Hepatocyte (in vitro differentiated cells): ENCODE results near the gene DNAJB13. TPM values are rescaled to one million over a fixed set of nuclear protein-coding genes. Genes with fewer than 3 reads are reported as not detected.

Source experiments
- DNase-seq: peaks from one replicate; pipeline ENCODE4 v3.0.0-alpha.2; 2016; ENCODE audit warnings: low spot score
- H2AFZ ChIP-seq: fragments of 200-600 bp; sonication (generic); 2 replicates; pipeline ENCODE4 v1.6.0; 2016; ENCODE audit warnings: antibody characterized with exemption, mild to moderate bottlenecking
- H3K27ac ChIP-seq: fragments of 200-600 bp; sonication (generic); 2 replicates; pipeline ENCODE4 v1.5.1; 2016; ENCODE audit warnings: mild to moderate bottlenecking
- H3K27me3 ChIP-seq: fragments of 200-600 bp; sonication (generic); 2 replicates; pipeline ENCODE4 v1.6.1; 2016
- H3K36me3 ChIP-seq: fragments of 200-600 bp; sonication (generic); replicated peaks from 2 replicates; pipeline ENCODE4 v1.5.1; 2016; ENCODE audit warnings: low read depth; ENCODE audit not compliant: insufficient read depth
- H3K4me1 ChIP-seq: fragments of 200-600 bp; sonication (generic); 2 replicates; pipeline ENCODE4 v1.5.1; 2016; ENCODE audit warnings: mild to moderate bottlenecking, moderate library complexity; ENCODE audit not compliant: insufficient read depth
- H3K4me2 ChIP-seq: fragments of 200-600 bp; sonication (generic); 2 replicates; pipeline ENCODE4 v1.6.0; 2016
- H3K4me3 ChIP-seq: fragments of 200-600 bp; sonication (generic); 2 replicates; pipeline ENCODE4 v1.5.1; 2016; ENCODE audit warnings: mild to moderate bottlenecking
- H3K79me2 ChIP-seq: fragments of 200-600 bp; sonication (generic); 2 replicates; pipeline ENCODE4 v1.6.0; 2017; ENCODE audit warnings: mild to moderate bottlenecking
- H3K9me2 ChIP-seq: fragments of 200-600 bp; sonication (generic); replicated peaks from 2 replicates; pipeline ENCODE4 v1.6.0; 2017; ENCODE audit warnings: mild to moderate bottlenecking; ENCODE audit not compliant: insufficient read depth
- H3K9me3 ChIP-seq: fragments of 200-600 bp; sonication (generic); 2 replicates; pipeline ENCODE4 v1.5.1; 2016; ENCODE audit warnings: low read depth, mild to moderate bottlenecking
- H4K20me1 ChIP-seq: fragments of 200-600 bp; sonication (generic); 2 replicates; pipeline ENCODE4 v1.6.0; 2016; ENCODE audit warnings: mild to moderate bottlenecking; ENCODE audit not compliant: insufficient read depth, poor library complexity, severe bottlenecking
- CTCF ChIP-seq: fragments of 200-600 bp; sonication (generic); IDR thresholded peaks from 2 replicates; pipeline ENCODE4 v1.5.1; 2016; ENCODE audit warnings: antibody characterized with exemption, mild to moderate bottlenecking; ENCODE audit not compliant: poor library complexity
- EZH2 ChIP-seq: fragments of 200-600 bp; sonication (generic); IDR thresholded peaks from 2 replicates; pipeline ENCODE4 v1.6.1; 2016; ENCODE audit warnings: antibody characterized with exemption, mild to moderate bottlenecking, borderline replicate concordance
- EZH2phosphoT487 ChIP-seq: fragments of 200-600 bp; sonication (generic); IDR thresholded peaks from one replicate; pipeline ENCODE4 v1.6.1; 2018; ENCODE audit warnings: antibody characterized with exemption, mild to moderate bottlenecking, low read depth, moderate library complexity; ENCODE audit not compliant: unreplicated experiment, severe bottlenecking
- WGBS: methylation state at CpG from one replicate; pipeline ENCODE4 v1.1.6; 2016; ENCODE audit warnings: low lambda C conversion rate; ENCODE audit errors: missing lambda C conversion rate; 5-methylcytosine and 5-hydroxymethylcytosine counted together
- polyA plus RNA-seq: library from polyadenylated mRNA; unstranded; fragments of >200 nt; fragmentation: Nextera tagmentation; extraction: Ambion mirVana; gene quantifications from 2 replicates; pipeline ENCODE4 v1.2.1, GENCODE V29; 2016
- total RNA-seq: library from RNA; depleted of rRNA; stranded (reverse); fragments of >200 nt; gene quantifications from 2 replicates; pipeline ENCODE4 v1.2.3, GENCODE V29; 2014

The DNAJB13 gene
- total and polyA plus RNA-seq, 2 experiments from 2014 or later, result 0.70 TPM; not detected in 1

- TF ChIP-seq EZH2phosphoT487, result no peak
- no peaks in the 10 kb centered on the region for H3K36me3 ChIP-seq
- no peaks in the 10 kb centered on the region for H3K4me1 ChIP-seq
- H3K79me2 ChIP-seq, result no peaks in the 10 kb centered on the region
- no peak overlapping the region for H3K4me3 ChIP-seq
- H2AFZ ChIP-seq, result no peak overlapping the region
- no peak for DNase-seq
- no peak overlapping the region for H3K27ac ChIP-seq
- H3K9me3 ChIP-seq, result no peaks in the 10 kb centered on the region
- H3K9me2 ChIP-seq, result no peaks in the 10 kb centered on the region
- no peaks in the 10 kb centered on the region for H4K20me1 ChIP-seq
- 83% methylated on average over 15 of the region's 15 CpGs for WGBS
- no peak overlapping the region for H3K4me2 ChIP-seq
- no peaks in the 10 kb centered on the region for H3K27me3 ChIP-seq
These were observed 17.6 kb downstream of the DNAJB13 start for GRCh38 chr11:73968356-73968966.

DNA sequence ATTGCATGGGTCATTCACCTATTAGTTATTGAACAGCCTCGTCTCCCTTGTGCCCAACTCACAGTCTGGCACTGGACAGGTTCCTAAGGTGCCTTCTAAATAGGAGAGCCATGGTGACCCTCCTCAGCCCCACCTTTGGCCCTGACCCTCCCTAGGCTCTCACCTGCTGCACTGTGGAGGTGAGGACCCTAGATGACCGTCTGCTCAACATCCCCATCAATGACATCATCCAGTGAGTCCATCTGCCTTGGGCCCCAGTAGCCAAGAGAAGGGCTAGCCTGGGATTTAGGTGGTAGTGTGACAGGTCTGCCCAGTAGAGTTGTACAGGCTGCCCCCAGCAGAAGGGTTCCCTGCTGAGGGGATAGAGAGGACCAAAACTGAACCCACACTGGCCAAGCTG is 18.3 kb downstream of the DNAJB13 start:
- TF ChIP-seq CTCF, result no peak
- TF ChIP-seq EZH2phosphoT487, result no peak
- TF ChIP-seq EZH2, result no peak
- WGBS, result 88% methylated on average over 2 of the region's 2 CpGs
- Histone ChIP-seq H2AFZ (no peak overlapping the region), H3K9me3 (no peaks in the 10 kb centered on the region), H3K36me3 (no peaks in the 10 kb centered on the region), H3K27ac (no peak overlapping the region), H3K4me1 (no peaks in the 10 kb centered on the region), H3K4me3 (no peak overlapping the region), H3K9me2 (no peaks in the 10 kb centered on the region), H3K79me2 (no peaks in the 10 kb centered on the region), H3K27me3 (no peaks in the 10 kb centered on the region), H3K4me2 (no peak overlapping the region), H4K20me1 (no peaks in the 10 kb centered on the region)
- no peak for DNase-seq

DNA sequence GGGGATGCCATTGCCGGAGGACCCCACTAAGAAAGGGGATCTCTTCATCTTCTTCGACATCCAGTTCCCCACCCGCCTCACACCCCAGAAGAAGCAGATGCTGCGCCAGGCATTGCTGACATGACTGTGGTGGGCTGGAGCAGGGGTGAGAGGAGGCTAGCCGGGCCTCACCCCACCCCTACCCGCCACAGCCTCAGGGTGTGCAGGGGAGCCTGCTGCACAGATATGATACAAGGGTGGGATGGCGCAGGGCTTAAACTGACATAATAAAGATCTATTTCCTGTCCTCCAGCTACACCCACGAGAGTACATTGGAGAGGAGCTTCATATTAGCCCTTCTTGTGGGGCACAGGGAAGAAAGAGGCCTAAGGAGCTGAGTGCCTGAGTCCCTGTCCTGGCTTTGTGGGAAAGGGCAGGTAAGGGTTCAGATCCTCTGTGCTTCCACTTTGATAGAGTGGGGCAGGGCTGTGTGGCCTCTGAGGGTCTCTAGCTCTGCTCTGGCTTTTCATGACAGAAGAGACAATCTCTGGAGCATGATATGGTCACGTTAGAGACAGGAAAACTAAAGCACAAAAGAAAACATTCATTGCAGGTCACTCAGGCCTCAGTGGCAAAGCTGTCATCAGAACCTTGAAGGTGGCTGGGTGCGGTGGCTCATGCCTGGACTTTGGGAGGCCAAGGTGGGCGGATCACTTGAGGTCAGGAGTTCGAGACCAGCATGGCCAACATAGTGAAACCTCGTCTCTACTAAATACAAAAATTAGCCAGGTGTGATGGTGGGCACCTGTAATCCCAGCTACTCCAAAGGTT is 19.4 kb downstream of the DNAJB13 start:
- TF ChIP-seq EZH2 (no peak), CTCF (no peak), EZH2phosphoT487 (no peak)
- no peaks in the 10 kb centered on the region for H3K36me3 ChIP-seq
- H2AFZ ChIP-seq, result no peak overlapping the region
- H3K4me2 ChIP-seq, result no peak overlapping the region
- no peak overlapping the region for H3K4me3 ChIP-seq
- no peaks in the 10 kb centered on the region for H3K27me3 ChIP-seq
- DNase-seq, result no peak
- no peaks in the 10 kb centered on the region for H3K9me3 ChIP-seq
- H3K9me2 ChIP-seq, result no peaks in the 10 kb centered on the region
- no peaks in the 10 kb centered on the region for H3K79me2 ChIP-seq
- H3K4me1 ChIP-seq, result no peaks in the 10 kb centered on the region
- 81% methylated on average over 13 of the region's 13 CpGs for WGBS
- H4K20me1 ChIP-seq, result no peaks in the 10 kb centered on the region
- no peak overlapping the region for H3K27ac ChIP-seq

DNA sequence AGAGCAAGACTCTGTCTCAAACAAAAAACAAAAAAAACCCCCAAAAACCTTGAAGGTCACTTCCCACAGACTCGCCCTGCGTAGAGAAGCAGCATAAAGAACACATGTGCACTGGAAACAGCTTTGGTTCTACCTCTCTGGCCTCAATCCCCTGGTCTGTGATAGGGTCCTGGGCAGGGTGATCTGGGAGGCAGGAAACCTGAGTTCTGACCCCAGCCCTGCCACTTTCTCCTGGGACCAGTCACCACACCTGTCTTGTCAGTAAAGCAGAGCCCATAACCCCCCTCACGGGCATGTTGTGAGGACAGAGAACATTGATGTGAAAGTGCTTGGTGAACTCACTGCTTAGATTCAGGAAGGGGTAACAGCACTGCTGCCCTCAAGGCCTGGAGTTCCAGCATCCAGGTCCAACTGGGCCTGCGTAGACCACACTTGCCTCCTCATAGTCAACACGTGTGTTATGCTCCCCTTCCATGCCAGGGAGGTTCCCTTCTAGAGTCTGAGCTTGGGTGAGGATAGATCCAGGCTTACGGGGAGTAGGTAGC is 20.4 kb downstream of the DNAJB13 start:
- no peak for TF ChIP-seq EZH2
- no peak for TF ChIP-seq EZH2phosphoT487
- no peak for TF ChIP-seq CTCF
- H3K9me2 ChIP-seq, result no peaks in the 10 kb centered on the region
- H3K4me2 ChIP-seq, result no peak overlapping the region
- H3K4me1 ChIP-seq, result no peaks in the 10 kb centered on the region
- 74% methylated on average over 6 of the region's 6 CpGs for whole genome bisulfite sequencing
- no peak for DNase-seq
- H3K4me3 ChIP-seq, result no peak overlapping the region
- no peaks in the 10 kb centered on the region for H3K79me2 ChIP-seq
- no peaks in the 10 kb centered on the region for H3K9me3 ChIP-seq
- no peak overlapping the region for H3K27ac ChIP-seq
- no peaks in the 10 kb centered on the region for H4K20me1 ChIP-seq
- H3K36me3 ChIP-seq, result no peaks in the 10 kb centered on the region
- no peaks in the 10 kb centered on the region for H3K27me3 ChIP-seq
- no peak overlapping the region for H2AFZ ChIP-seq
